Breast epithelium (tissue), 4 donors: ENCODE results near the gene RBAK. TPM values are rescaled to one million over a fixed set of nuclear protein-coding genes. Genes with fewer than 3 reads are reported as not detected.

Source experiments
- DNase-seq, 2 donors: peaks; one replicate each; pipeline ENCODE4 v3.0.0-alpha.2; 2019; ENCODE audit warnings: low spot score in 2 of 2
- H3K27ac ChIP-seq, 2 donors: fragments of 200-600 bp; sonication (generic) in 1 of 2; one replicate each; pipeline ENCODE4 v1.5.1; 2016 to 2019; ENCODE audit warnings: mild to moderate bottlenecking in 1 of 2
- H3K27me3 ChIP-seq, 2 donors: fragments of 200-600 bp; sonication (generic) in 1 of 2; one replicate each; pipeline versions ENCODE4 v1.5.1 to v1.6.0; 2017 to 2019; ENCODE audit warnings: control low read depth in 1 of 2, mild to moderate bottlenecking in 1 of 2
- H3K36me3 ChIP-seq: fragments of 200-600 bp; one replicate; pipeline ENCODE4 v1.5.1; 2019
- H3K4me1 ChIP-seq, 2 donors: fragments of 200-600 bp; sonication (generic); one replicate each; pipeline ENCODE4 v1.5.1; 2016 to 2019; ENCODE audit warnings: control low read depth in 1 of 2
- H3K4me3 ChIP-seq, 3 donors: fragments of 200-600 bp; sonication (generic); 1 replicate in 2 of 3; 2 replicates in 1 of 3; pipeline ENCODE4 v1.5.1; 2016 to 2019; ENCODE audit warnings: mild to moderate bottlenecking in 3 of 3, moderate library complexity in 2 of 3
- H3K9me3 ChIP-seq, 2 donors: fragments of 200-600 bp; sonication (generic) in 1 of 2; one replicate each; pipeline ENCODE4 v1.5.1; 2016 to 2019; ENCODE audit warnings: control low read depth in 1 of 2
- CTCF ChIP-seq, 3 donors: fragments of 450-650 bp; IDR thresholded peaks; one replicate each; pipeline ENCODE4 v1.5.1; 2016 to 2017; ENCODE audit warnings: antibody characterized with exemption in 3 of 3, mild to moderate bottlenecking in 3 of 3, moderate library complexity in 3 of 3
- POLR2A ChIP-seq: fragments of 450-650 bp; IDR thresholded peaks from one replicate; pipeline ENCODE4 v1.6.1; 2016; ENCODE audit warnings: antibody characterized with exemption, mild to moderate bottlenecking, moderate library complexity
- POLR2AphosphoS5 ChIP-seq, 3 donors: sonication (generic); formaldehyde crosslinking; IDR thresholded peaks; one replicate each; pipeline ENCODE4 v1.6.1; 2017; ENCODE audit warnings: antibody characterized with exemption in 3 of 3
- intact Hi-C: fragments of 100-400 bp; cut with DNase I; formaldehyde crosslinking; loops from one replicate; pipeline ENCODE4 v1.15.1; 2023; ENCODE audit warnings: low total_unique reads
- total RNA-seq, 3 donors: library from RNA; depleted of rRNA; stranded (reverse); fragments of >200 nt; gene quantifications; one replicate each; pipeline ENCODE4 v1.1.0, GENCODE V29; 2016

Gene RBAK
- total RNA-seq = 10 to 100 TPM; 10.2 to 17.0 (median 12.8) TPM

- Histone ChIP-seq H3K36me3 (no peaks in the 10 kb centered on the region), H3K27me3 (no peaks in the 10 kb centered on the region), H3K27ac (peak within 1 kb of the TSS; percentile 85 to 91), H3K9me3 (peaks cover 0 to 10% of the 10 kb centered on the region in 2 donors), H3K4me1 (no peaks in the 10 kb centered on the region), H3K4me3 (peak within 1 kb of the TSS; percentile 81 to 88 (median 86))
- intact Hi-C loops = no loop called here
- peak; percentile 87 to 91 for DNase-seq
- TF ChIP-seq CTCF (IDR thresholded peaks at IDR 0.05) (no peak), POLR2A (no peak), POLR2AphosphoS5 (IDR thresholded peaks at IDR 0.05) (peak in 1 of 3 donors; percentile 5)
Observed at GRCh38 chr7:5045558-5046396, at the start of gene RBAK. TSS of gene RBAK (plus strand) at chr7:5045860. CDS start at chr7:5048077, 2,217 bp downstream.

DNA sequence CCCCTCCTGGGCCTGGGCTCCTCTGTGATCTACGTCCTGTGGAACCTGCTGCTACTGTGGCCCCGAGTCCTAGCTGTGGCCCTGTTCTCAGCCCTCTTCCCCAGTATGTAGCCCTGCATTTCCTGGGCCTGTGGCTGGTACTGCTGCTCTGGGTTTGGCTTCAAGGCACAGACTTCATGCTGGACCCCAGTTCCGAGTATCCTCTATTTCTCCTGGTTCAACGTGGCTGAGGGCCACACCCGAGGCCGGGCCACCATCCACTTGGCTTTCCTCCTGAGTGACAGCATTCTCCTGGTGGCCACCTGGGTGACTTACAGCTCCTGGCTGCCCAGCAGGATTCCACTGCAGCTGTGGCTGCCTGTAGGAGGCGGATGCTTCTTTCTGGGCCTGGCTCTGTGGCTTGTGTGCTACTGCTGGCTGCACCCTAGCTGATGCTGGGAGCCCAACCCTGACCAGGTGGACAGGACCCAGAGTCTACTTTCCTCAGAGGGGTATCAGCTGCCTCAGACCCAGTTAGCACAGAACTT, 48.9 kb upstream of the RBAK start:
- Histone ChIP-seq H3K9me3 (no peaks in the 10 kb centered on the region), H3K27me3 (no peaks in the 10 kb centered on the region), H3K27ac (no peak overlapping the region), H3K36me3 (no peaks in the 10 kb centered on the region), H3K4me3 (no peak overlapping the region), H3K4me1 (no peaks in the 10 kb centered on the region)
- no peak for DNase-seq
- intact Hi-C loops = loop anchor here (2.0 kb wide), 1 partner anchor 60 kb away; no protein-coding TSS in a partner anchor
- TF ChIP-seq POLR2A = no peak
- TF ChIP-seq POLR2AphosphoS5 (IDR thresholded peaks at IDR 0.05) = no peak
- TF ChIP-seq CTCF (IDR thresholded peaks at IDR 0.05) = no peak

DNA sequence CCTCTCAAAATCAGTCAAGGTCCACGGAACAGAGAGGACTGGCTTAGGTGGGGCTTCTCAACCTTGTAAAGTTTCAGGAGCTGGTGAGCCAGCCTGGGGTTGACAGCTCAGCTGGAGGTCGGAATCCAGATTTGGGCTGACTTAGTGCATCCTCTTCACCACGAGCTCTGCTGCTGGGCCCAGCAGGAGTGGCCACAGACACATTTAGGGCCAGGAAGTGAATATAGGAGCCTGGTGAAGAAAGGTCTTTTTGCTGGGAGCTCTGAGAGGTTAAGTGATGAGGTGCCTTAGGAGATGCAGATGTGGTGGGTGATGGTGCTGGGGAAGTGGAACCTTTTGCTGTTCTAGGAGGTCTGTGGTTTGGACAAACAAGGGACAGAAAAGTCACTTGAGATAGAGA, 47.4 kb upstream of the RBAK start:
- H3K27ac ChIP-seq = no peak overlapping the region
- H3K4me3 ChIP-seq = no peak overlapping the region
- TF ChIP-seq POLR2AphosphoS5 (IDR thresholded peaks at IDR 0.05) (no peak), POLR2A (no peak), CTCF (IDR thresholded peaks at IDR 0.05) (no peak)
- no peaks in the 10 kb centered on the region for H3K27me3 ChIP-seq
- H3K4me1 ChIP-seq = no peaks in the 10 kb centered on the region
- intact Hi-C loops = no loop called here
- DNase-seq = no peak
- no peaks in the 10 kb centered on the region for H3K36me3 ChIP-seq
- no peaks in the 10 kb centered on the region for H3K9me3 ChIP-seq

DNA sequence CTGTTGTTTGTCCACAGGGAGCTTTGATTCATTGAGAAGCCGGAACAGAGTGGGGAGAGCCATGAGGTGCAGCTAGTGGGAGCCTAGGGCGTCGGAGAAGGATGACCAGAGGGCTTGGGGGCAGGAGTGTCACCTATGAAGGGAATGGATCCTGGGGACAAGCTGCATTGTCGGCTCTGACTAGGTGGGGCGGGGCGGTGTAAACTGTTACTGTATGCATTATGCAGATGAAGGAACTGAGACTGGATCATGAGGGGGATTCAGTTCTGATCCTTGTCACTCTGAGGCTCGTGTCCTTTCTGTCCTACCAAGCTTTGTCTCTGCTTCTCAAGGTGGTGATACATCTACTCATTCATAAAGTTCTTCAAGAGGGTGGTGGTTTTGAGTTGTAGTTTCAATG, 46.8 kb upstream of the RBAK start:
- DNase-seq = no peak
- TF ChIP-seq POLR2AphosphoS5 (IDR thresholded peaks at IDR 0.05) = no peak
- TF ChIP-seq POLR2A = no peak
- no peak for TF ChIP-seq CTCF (IDR thresholded peaks at IDR 0.05)
- H3K4me3 ChIP-seq = no peak overlapping the region
- no peaks in the 10 kb centered on the region for H3K4me1 ChIP-seq
- H3K27ac ChIP-seq = no peak overlapping the region
- intact Hi-C loops = no loop called here
- no peaks in the 10 kb centered on the region for H3K36me3 ChIP-seq
- H3K9me3 ChIP-seq = no peaks in the 10 kb centered on the region
- no peaks in the 10 kb centered on the region for H3K27me3 ChIP-seq

DNA sequence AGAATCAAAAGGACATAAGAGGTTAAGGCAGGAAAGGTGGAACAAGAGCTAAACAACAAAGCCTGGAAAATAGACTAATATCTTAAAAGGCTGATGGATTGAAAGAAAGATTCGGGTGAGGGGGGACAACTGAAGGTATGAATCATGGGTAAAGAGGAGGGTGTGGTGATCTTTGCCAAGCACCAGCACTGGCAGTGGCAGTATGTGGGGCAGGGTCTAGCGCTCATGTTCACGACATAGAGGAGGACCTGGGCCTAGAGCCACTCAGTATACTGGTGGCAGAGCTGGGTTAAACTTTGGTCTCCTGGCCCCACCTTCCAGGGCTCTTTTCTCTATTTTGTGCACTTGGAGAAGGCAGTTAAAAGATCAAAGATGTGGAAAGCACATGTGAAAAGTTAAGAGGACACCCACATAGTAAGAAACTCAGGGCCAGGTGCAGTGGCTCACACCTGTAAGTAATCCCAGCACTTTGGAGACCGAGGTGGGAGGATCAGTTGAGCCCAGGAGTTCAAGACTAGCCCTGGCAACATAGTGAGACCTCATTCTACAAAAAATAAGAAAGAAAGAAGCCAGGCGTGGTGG, 46.2 kb upstream of the RBAK start:
- Histone ChIP-seq H3K9me3 (no peaks in the 10 kb centered on the region), H3K4me1 (no peaks in the 10 kb centered on the region), H3K27me3 (no peaks in the 10 kb centered on the region), H3K4me3 (no peak overlapping the region), H3K36me3 (no peaks in the 10 kb centered on the region), H3K27ac (no peak overlapping the region)
- intact Hi-C loops = no loop called here
- no peak for DNase-seq
- TF ChIP-seq CTCF (IDR thresholded peaks at IDR 0.05) (no peak), POLR2AphosphoS5 (IDR thresholded peaks at IDR 0.05) (no peak), POLR2A (no peak)
